Panc1 (cell line): ENCODE measurements around the gene SDC4. TPM values are rescaled to one million over a fixed set of nuclear protein-coding genes. Genes with fewer than 3 reads are reported as not detected.

Source experiments
- ATAC-seq: fragments of 200-7000 bp; cut with Tn5 transposase; 2 replicates; pipeline ENCODE4 v1.9.1; 2020; ENCODE audit warnings: mild to moderate bottlenecking, moderate library complexity
- BruUV-seq: library from RNA; stranded (reverse); fragments of 400-500 nt; replicated peaks from 2 replicates; lab custom pipeline; 2021; lab: Mats Ljungman, UMichigan
- CTCF ChIA-PET: fragments of 300-600 bp; sonication (Branson Sonifier 250); formaldehyde crosslinking; loops from one replicate; lab custom pipeline; 2022; ENCODE audit warnings: antibody characterized with exemption; lab: Charles Lee
- POLR2A ChIA-PET: fragments of 300-600 bp; sonication (Branson Sonifier 250); formaldehyde crosslinking; loops from one replicate; lab custom pipeline; 2022; ENCODE audit warnings: antibody characterized with exemption; lab: Charles Lee
- DNase-seq: peaks from one replicate; pipeline ENCODE4 v3.0.0-alpha.2; 2010; ENCODE audit warnings: low read depth, low spot score
- H3K27ac ChIP-seq: 2 replicates; pipeline ENCODE4 v1.5.1; 2011; ENCODE audit warnings: mild to moderate bottlenecking, low read length, inconsistent platforms
- H3K27me3 ChIP-seq: fragments of 200-500 bp; sonication (Bioruptor generic); 2 replicates; pipeline ENCODE4 v1.6.0; 2014; ENCODE audit warnings: low read length, inconsistent platforms; ENCODE audit not compliant: control insufficient read depth, insufficient read depth
- H3K36me3 ChIP-seq: fragments of 200-500 bp; sonication (Bioruptor generic); 2 replicates; pipeline ENCODE4 v1.5.1; 2014; ENCODE audit warnings: inconsistent platforms, mild to moderate bottlenecking, low read length, moderate library complexity; ENCODE audit not compliant: control insufficient read depth, insufficient read depth
- H3K4me1 ChIP-seq: 2 replicates; pipeline ENCODE4 v1.5.1; 2011; ENCODE audit warnings: inconsistent platforms, mild to moderate bottlenecking, low read length, moderate library complexity; ENCODE audit not compliant: control insufficient read depth, insufficient read depth
- H3K4me3 ChIP-seq, 2 experiments: 2 replicates each; pipeline ENCODE4 v1.5.1; 2011 to 2012; ENCODE audit warnings: low read depth in 2 of 2, low read length in 2 of 2, mild to moderate bottlenecking in 2 of 2, inconsistent platforms in 1 of 2, moderate library complexity in 1 of 2
- H3K9me3 ChIP-seq: fragments of 200-500 bp; sonication (Bioruptor generic); 2 replicates; pipeline ENCODE4 v1.5.1; 2014; ENCODE audit warnings: low read depth, mild to moderate bottlenecking, inconsistent platforms, low read length, moderate library complexity; ENCODE audit not compliant: control insufficient read depth, insufficient read depth
- POLR2AphosphoS5 ChIP-seq: IDR thresholded peaks from 2 replicates; pipeline ENCODE4 v1.6.1; 2012; ENCODE audit warnings: mild to moderate bottlenecking, low read depth, low read length, moderate library complexity
- REST ChIP-seq, 2 experiments: IDR thresholded peaks; 2 replicates each; pipeline ENCODE4 v1.6.1; 2011 to 2012; ENCODE audit warnings: low read depth in 2 of 2, control low read depth in 1 of 2, low read length in 1 of 2, mild to moderate bottlenecking in 1 of 2, moderate library complexity in 1 of 2; ENCODE audit not compliant: insufficient read depth in 1 of 2
- SIN3A ChIP-seq: IDR thresholded peaks from 2 replicates; pipeline ENCODE4 v1.6.1; 2012; ENCODE audit warnings: low read depth, mild to moderate bottlenecking, low read length, moderate library complexity, borderline replicate concordance; ENCODE audit not compliant: insufficient read depth
- TCF7L2 ChIP-seq: IDR thresholded peaks from 2 replicates; pipeline ENCODE4 v1.6.1; 2011; ENCODE audit warnings: mild to moderate bottlenecking, low read depth, low read length, inconsistent platforms
- in situ Hi-C: cut with HindIII; loops from 2 replicates; pipeline ENCODE4 v1.10.0; 2016; ENCODE audit warnings: low sequenced_read_pairs, low pct_unique_long_range_greater_than_20kb
- intact Hi-C: fragments of 100-400 bp; cut with micrococcal nuclease; formaldehyde crosslinking; loops from one replicate; pipeline ENCODE4 v1.10.0; 2022; ENCODE audit not compliant: unreplicated experiment
- total RNA-seq: library from RNA; stranded (reverse); gene quantifications from one replicate; pipeline ENCODE4 v1.2.1, GENCODE V29; 2021; ENCODE audit not compliant: unreplicated experiment
- TF ChIP-seq, protein P1 (sequence below): fragments of 450-650 bp; IDR thresholded peaks from 2 replicates; pipeline ENCODE4 v1.5.1; 2017; ENCODE audit warnings: mild to moderate bottlenecking

Gene SDC4
- total RNA-seq, 1 experiment from 2014 or later = 93.3 TPM

GRCh38 chr20:45372241-45372640 is 24.0 kb upstream of the SDC4 start:
- BruUV-seq = no TSS peak
- intact Hi-C loops = loop anchor here (2.0 kb wide), 1 partner anchor 65 kb away; no protein-coding TSS in a partner anchor
- CTCF ChIA-PET = interaction anchor here (3.8 kb wide), 1 partner anchor 64 kb away, joined by 47 read pairs; no protein-coding TSS in a partner anchor
- ATAC-seq (no peak), DNase-seq (no peak)
- POLR2A ChIA-PET = no interaction called here
- Histone ChIP-seq H3K4me1 (peaks cover 6% of the 10 kb centered on the region; the same call in 1 of the 2 replicates), H3K27ac (no peak overlapping the region), H3K9me3 (no peaks in the 10 kb centered on the region), H3K36me3 (no peaks in the 10 kb centered on the region; the same call in 1 of the 2 replicates), H3K27me3 (no peaks in the 10 kb centered on the region), H3K4me3 (no peak overlapping the region)
- in situ Hi-C loops = no loop called here
- TF ChIP-seq TCF7L2 (no peak), REST (IDR thresholded peaks at IDR 0.05; ENCODE audit: insufficient read depth in 1 of 2, low read depth in 2 of 2, low read length in 1 of 2) (no peak), POLR2AphosphoS5 (no peak), SIN3A (no peak)
- TF ChIP-seq, protein P1, sequence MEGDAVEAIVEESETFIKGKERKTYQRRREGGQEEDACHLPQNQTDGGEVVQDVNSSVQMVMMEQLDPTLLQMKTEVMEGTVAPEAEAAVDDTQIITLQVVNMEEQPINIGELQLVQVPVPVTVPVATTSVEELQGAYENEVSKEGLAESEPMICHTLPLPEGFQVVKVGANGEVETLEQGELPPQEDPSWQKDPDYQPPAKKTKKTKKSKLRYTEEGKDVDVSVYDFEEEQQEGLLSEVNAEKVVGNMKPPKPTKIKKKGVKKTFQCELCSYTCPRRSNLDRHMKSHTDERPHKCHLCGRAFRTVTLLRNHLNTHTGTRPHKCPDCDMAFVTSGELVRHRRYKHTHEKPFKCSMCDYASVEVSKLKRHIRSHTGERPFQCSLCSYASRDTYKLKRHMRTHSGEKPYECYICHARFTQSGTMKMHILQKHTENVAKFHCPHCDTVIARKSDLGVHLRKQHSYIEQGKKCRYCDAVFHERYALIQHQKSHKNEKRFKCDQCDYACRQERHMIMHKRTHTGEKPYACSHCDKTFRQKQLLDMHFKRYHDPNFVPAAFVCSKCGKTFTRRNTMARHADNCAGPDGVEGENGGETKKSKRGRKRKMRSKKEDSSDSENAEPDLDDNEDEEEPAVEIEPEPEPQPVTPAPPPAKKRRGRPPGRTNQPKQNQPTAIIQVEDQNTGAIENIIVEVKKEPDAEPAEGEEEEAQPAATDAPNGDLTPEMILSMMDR = no peak

DNA sequence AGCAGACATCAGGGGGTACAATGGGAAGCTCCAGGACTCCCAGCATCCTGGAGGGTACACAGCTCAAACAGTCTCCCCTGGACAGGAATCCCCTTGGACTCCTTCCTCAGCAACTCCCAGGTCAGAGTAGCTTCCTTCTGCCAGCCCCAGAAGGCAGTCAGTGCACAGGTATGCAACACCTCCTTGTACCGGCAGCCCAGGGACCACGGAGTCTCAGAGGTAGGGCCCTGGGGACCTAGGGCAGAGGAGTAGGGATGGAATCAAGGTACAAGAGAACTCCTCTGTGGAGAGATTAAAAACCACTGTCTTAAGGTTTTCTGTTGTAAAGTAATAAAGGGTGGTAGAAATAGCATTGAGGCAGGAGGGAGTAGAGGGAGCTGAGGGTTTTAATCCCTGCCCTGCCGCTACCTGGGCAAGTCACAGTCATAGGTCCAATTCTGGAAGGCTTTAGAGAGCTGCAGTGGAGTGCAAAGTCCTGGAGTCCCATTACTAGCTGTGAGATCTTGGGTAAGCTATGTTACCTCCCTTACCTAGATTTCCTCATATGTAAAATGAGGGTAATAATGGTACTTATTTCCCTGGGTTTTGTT is 22.4 kb upstream of the SDC4 start:
- ATAC-seq (no peak), DNase-seq (no peak)
- ChIA-PET CTCF (interaction anchor here (0.6 to 1.5 kb wide), 3 partner anchors 38 to 59 kb away, joined by 3 read pairs; no protein-coding TSS in a partner anchor), POLR2A (no interaction called here)
- BruUV-seq = no TSS peak
- Histone ChIP-seq H3K36me3 (no peaks in the 10 kb centered on the region; the same call in 1 of the 2 replicates), H3K9me3 (no peaks in the 10 kb centered on the region), H3K27ac (no peak overlapping the region), H3K4me1 (peaks cover 6% of the 10 kb centered on the region; the same call in 1 of the 2 replicates), H3K27me3 (no peaks in the 10 kb centered on the region), H3K4me3 (no peak overlapping the region)
- in situ Hi-C loops = no loop called here
- TF ChIP-seq SIN3A = no peak
- TF ChIP-seq TCF7L2 = no peak
- TF ChIP-seq REST (IDR thresholded peaks at IDR 0.05; ENCODE audit: insufficient read depth in 1 of 2, low read depth in 2 of 2, low read length in 1 of 2) = no peak
- TF ChIP-seq, protein P1 = no peak
- no peak for TF ChIP-seq POLR2AphosphoS5
- intact Hi-C loops = no loop called here
